SH-SY5Y (cell line): Measurements from ENCODE around the gene HBZ.

Experiments used
- GATA2 ChIP-seq: IDR thresholded peaks from 2 replicates; pipeline ENCODE4 v1.6.1; 2011; ENCODE audit warnings: mild to moderate bottlenecking, low read depth, low read length
- GATA3 ChIP-seq: IDR thresholded peaks from 2 replicates; pipeline ENCODE4 v1.6.1; 2011; ENCODE audit warnings: low read depth, mild to moderate bottlenecking, low read length, moderate library complexity

DNA sequence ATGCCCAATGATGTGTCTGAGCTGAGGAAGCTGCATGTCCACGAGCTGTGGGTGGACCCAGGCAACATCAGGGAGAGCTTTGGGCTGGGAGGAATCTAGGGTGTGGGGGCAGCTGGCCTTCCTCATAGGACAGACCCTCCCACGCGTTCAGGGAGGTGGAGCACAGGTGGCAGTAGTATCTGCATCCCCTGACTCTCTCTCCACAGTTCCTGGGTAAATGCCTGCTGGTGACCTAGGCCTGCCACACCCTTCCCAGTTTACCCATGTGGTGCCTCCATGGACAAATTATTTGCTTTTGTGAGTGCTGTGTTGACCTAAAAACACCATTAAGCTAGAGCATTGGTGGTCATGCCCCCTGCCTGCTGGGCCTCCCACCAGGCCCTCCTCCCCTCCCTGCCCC, 16.6 kb downstream of the HBZ start:
- TF ChIP-seq GATA3 (no peak), GATA2 (no peak)
